Neural progenitor cell (in vitro differentiated cells): ENCODE results near the gene DUSP23.

ENCODE experiments used
- CTCF ChIP-seq: fragments of 200-600 bp; sonication (generic); IDR thresholded peaks from 2 replicates; pipeline ENCODE4 v1.5.1; 2017; ENCODE audit warnings: antibody characterized with exemption, mild to moderate bottlenecking
- EZH2 ChIP-seq: fragments of 200-600 bp; sonication (generic); IDR thresholded peaks from 2 replicates; pipeline ENCODE4 v1.6.1; 2017; ENCODE audit warnings: antibody characterized with exemption, mild to moderate bottlenecking, moderate library complexity

DNA sequence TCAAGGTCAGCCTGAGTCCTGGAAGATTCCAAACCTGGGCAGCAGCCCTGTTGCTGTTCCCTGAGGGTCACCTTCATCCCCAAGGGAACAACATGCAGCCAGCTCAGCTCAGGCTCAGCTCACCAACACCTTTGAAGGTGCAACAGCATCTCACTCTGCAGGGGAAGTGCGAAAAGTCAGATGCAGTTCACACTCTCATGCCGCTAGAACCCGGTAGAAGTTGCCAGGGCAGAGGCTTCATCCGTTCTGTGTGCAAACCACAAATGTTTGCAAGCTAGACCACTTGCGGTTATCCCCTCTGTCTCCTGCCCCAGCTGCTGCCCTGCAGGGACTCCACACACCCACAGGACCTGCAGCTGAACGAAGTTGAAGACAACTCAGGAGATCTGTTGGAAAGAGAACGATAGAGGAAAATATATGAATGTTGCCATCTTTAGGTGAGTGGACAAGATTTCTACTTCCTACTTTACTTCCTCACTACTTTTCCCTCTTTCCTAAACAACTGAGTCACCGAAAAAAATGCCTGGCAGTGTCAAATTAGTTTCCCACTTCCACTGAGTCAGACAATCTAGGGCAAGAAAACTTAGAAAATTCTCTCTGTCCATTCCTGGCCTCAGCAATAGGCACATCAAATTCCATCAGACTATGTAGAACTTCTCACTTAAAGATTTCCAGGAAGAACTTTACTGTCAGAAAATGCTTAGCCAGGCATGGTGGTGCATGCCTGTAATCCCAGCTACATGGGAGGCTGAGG, 19.6 kb downstream of the DUSP23 start:
- no peak for TF ChIP-seq CTCF
- TF ChIP-seq EZH2, result no peak
